Measurements from ENCODE around the gene FAM3D. TPM values are rescaled to one million over a fixed set of nuclear protein-coding genes. Genes with fewer than 3 reads are reported as not detected.
A peak's percentile ranks its signal among the peaks of the same experiment; 100 is the strongest.

FAM3D gene
- polyA plus RNA-seq, 3 donors, result 0.28 to 1.9 (median 0.71) TPM

DNA sequence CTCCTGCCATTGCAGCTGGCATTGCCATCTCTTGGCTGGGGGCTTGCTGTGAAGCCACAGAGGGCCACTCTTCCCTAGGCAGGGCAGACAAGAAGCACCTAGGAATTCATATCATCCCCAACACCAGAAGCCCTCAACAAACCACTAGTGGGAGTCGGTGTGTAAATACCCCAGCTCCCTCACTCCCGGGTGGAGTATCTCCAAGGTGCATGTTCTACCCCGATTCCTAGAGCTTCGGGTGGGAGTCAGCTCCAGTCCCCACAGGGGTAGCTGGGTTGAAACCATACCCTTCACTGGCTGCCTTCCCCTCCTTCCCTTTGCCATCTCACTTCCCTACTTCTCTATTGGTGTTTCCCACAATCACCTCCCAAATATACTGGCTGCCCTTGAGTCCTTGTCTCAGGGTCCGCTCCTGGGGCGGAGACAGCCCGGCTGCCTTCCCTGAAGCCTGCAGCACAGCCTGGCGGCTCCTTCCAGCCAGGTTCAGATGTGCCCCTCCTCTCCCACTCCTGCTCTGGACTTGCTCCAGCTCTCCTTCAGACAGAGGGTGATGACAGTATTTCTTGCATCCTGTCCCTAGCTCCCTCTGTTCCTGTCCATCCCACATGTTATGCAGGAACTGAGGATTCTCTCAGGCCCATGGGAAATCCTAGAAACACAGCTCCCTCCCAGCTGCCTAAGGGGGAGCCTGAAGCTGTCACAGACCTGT is 33.3 kb downstream of the FAM3D start:
- TF ChIP-seq CTCF (IDR thresholded peaks at IDR 0.05), result no peak
- H3K27me3 ChIP-seq (ENCODE audit: control insufficient read depth in 2 of 2, insufficient read depth in 2 of 2, low read length in 2 of 2), result no peaks in the 10 kb centered on the region
- H3K36me3 ChIP-seq (replicated peaks in 1 of 2; ENCODE audit: control insufficient read depth in 1 of 2, insufficient read depth in 2 of 2, low read length in 2 of 2), result no peaks in the 10 kb centered on the region
- no peak overlapping the region for H2AFZ ChIP-seq (ENCODE audit: insufficient read depth, low read depth, low read length, poor library complexity, severe bottlenecking)
- WGBS (ENCODE audit: insufficient coverage), result 92% methylated on average over 7 of the region's 8 CpGs
- Mint-ChIP-seq H3K9me3 (no peaks in the 10 kb centered on the region), H3K27me3 (ENCODE audit: low read depth in 3 of 3) (peaks cover 2 to 4% (median 4%) of the 10 kb centered on the region in 3 donors), H3K4me1 (no peaks in the 10 kb centered on the region), H3K36me3 (no peaks in the 10 kb centered on the region), H3K27ac (peak overlapping the region in 1 of 7 donors; percentile 75), H3K4me3 (no peak overlapping the region)
- H4K20me1 ChIP-seq (ENCODE audit: insufficient read depth, low read length), result no peaks in the 10 kb centered on the region
- H3K27ac ChIP-seq (ENCODE audit: low read depth in 1 of 2, low read length in 2 of 2), result no peak overlapping the region
- H3K4me3 ChIP-seq (replicated peaks in 1 of 3; ENCODE audit: low read depth in 2 of 3, low read length in 3 of 3), result no peak overlapping the region
- H3K4me2 ChIP-seq (replicated peaks; ENCODE audit: extremely low read depth, low read length, poor library complexity, severe bottlenecking), result no peak overlapping the region
- H3K79me2 ChIP-seq (ENCODE audit: insufficient read depth, low read length), result no peaks in the 10 kb centered on the region
- H3K9me3 ChIP-seq (replicated peaks in 1 of 2; ENCODE audit: control insufficient read depth in 1 of 2, insufficient read depth in 1 of 2, low read length in 2 of 2), result no peaks in the 10 kb centered on the region
- intact Hi-C loops (cut with micrococcal nuclease), result loop anchor here in 1 of 2 donors (5.0 kb wide), 1 partner anchor 326 kb away; the partner anchor contains the start of genes HTD2 and RPP14
- no peaks in the 10 kb centered on the region for H3K4me1 ChIP-seq (ENCODE audit: control insufficient read depth in 1 of 2, insufficient read depth in 2 of 2, low read length in 2 of 2)
- H3K9ac ChIP-seq (ENCODE audit: insufficient read depth, low read length, poor library complexity, severe bottlenecking), result no peak overlapping the region
- no peak for DNase-seq

- Histone ChIP-seq H2AFZ (ENCODE audit: insufficient read depth, low read depth, low read length, poor library complexity, severe bottlenecking) (no peak overlapping the region), H3K36me3 (replicated peaks in 1 of 2; ENCODE audit: control insufficient read depth in 1 of 2, insufficient read depth in 2 of 2, low read length in 2 of 2) (no peaks in the 10 kb centered on the region), H3K4me2 (replicated peaks; ENCODE audit: extremely low read depth, low read length, poor library complexity, severe bottlenecking) (no peak overlapping the region), H3K4me3 (replicated peaks in 1 of 3; ENCODE audit: low read depth in 2 of 3, low read length in 3 of 3) (no peak overlapping the region), H3K9ac (ENCODE audit: insufficient read depth, low read length, poor library complexity, severe bottlenecking) (no peak overlapping the region), H3K27me3 (ENCODE audit: control insufficient read depth in 2 of 2, insufficient read depth in 2 of 2, low read length in 2 of 2) (no peaks in the 10 kb centered on the region), H3K79me2 (ENCODE audit: insufficient read depth, low read length) (no peaks in the 10 kb centered on the region), H3K27ac (ENCODE audit: low read depth in 1 of 2, low read length in 2 of 2) (no peak overlapping the region), H3K9me3 (replicated peaks in 1 of 2; ENCODE audit: control insufficient read depth in 1 of 2, insufficient read depth in 1 of 2, low read length in 2 of 2) (no peaks in the 10 kb centered on the region), H3K4me1 (ENCODE audit: control insufficient read depth in 1 of 2, insufficient read depth in 2 of 2, low read length in 2 of 2) (no peaks in the 10 kb centered on the region), H4K20me1 (ENCODE audit: insufficient read depth, low read length) (no peaks in the 10 kb centered on the region)
- intact Hi-C loops (cut with micrococcal nuclease), result loop anchor here in 1 of 2 donors (5.0 kb wide), 1 partner anchor 324 kb away; the partner anchor contains the start of genes HTD2 and RPP14
- Mint-ChIP-seq H3K4me1 (no peaks in the 10 kb centered on the region), H3K36me3 (no peaks in the 10 kb centered on the region), H3K27ac (no peak overlapping the region), H3K4me3 (no peak overlapping the region), H3K27me3 (ENCODE audit: low read depth in 3 of 3) (peaks cover 2 to 4% (median 4%) of the 10 kb centered on the region in 3 donors), H3K9me3 (no peaks in the 10 kb centered on the region)
- 85% methylated on average over 4 of the region's 4 CpGs for WGBS (ENCODE audit: insufficient coverage)
- no peak for DNase-seq
- TF ChIP-seq CTCF (IDR thresholded peaks at IDR 0.05), result no peak
These were observed 34.8 kb downstream of the FAM3D start for GRCh38 chr3:58631742-58632141.
